Right ventricle myocardium inferior (tissue), 1 donor: Measurements from ENCODE around the gene EFNA1. TPM values are rescaled to one million over a fixed set of nuclear protein-coding genes. Genes with fewer than 3 reads are reported as not detected.
A peak's percentile ranks its signal among the peaks of the same experiment; 100 is the strongest.
"Not testable (repeated sequence)": the region's sequence is repeated elsewhere in the genome, so short reads cannot be mapped to it uniquely, and the experiment has no call there.

ENCODE experiments used
- ATAC-seq: fragments of 200-7000 bp; cut with Tn5 transposase; one replicate; pipeline ENCODE4 v1.9.1; 2020; ENCODE audit warnings: mild to moderate bottlenecking, moderate library complexity
- DNase-seq: peaks from one replicate; pipeline ENCODE4 v3.0.0; 2021; ENCODE audit errors: missing footprints
- intact Hi-C: fragments of 100-400 bp; cut with DNase I; formaldehyde crosslinking; loops from one replicate; pipeline ENCODE4 v1.11.0; 2022
- total RNA-seq: library from RNA; stranded (reverse); fragmentation: NEBNext Ultra II Directional; extraction: Animal tissue kit (Norgen Biotek cat#: 25700); gene quantifications from one replicate; pipeline ENCODE4 v1.2.1, GENCODE V29; 2021
- donor health status: DM: no; HTN: yes; CAD: no; lungs with severe emphysema.

Gene EFNA1
- total RNA-seq, 1 donor from 2014 or later, result 43.9 TPM

GRCh38 chr1:155134880-155135414 lies 7.3 kb downstream of the EFNA1 start:
- peak; percentile 70 for ATAC-seq
- intact Hi-C loops, result no loop called here
- peak; percentile 89 for DNase-seq

GRCh38 chr1:155135415-155136028 lies 7.8 kb downstream of the EFNA1 start, which contains the start of gene SLC50A1:
TSS of gene SLC50A1 (plus strand) at chr1:155135852. CDS start at chr1:155135912, 60 bp downstream.
- intact Hi-C loops, result loop anchor here (2.0 kb wide), 1 partner anchor 31 kb away; no protein-coding TSS in a partner anchor
- ATAC-seq, result peak; percentile 96
- DNase-seq, result peak; percentile 98

- DNase-seq (no peak), ATAC-seq (no peak)
- intact Hi-C loops, result loop anchor here (2.0 kb wide), 1 partner anchor 30 kb away; no protein-coding TSS in a partner anchor
These were observed 9.1 kb downstream of the EFNA1 start for GRCh38 chr1:155136748-155137147.

- ATAC-seq (no peak), DNase-seq (no peak)
- intact Hi-C loops, result loop anchor here (2.0 kb wide), 1 partner anchor 29 kb away; no protein-coding TSS in a partner anchor
These were observed 9.7 kb downstream of the EFNA1 start for GRCh38 chr1:155137154-155137949.

DNA sequence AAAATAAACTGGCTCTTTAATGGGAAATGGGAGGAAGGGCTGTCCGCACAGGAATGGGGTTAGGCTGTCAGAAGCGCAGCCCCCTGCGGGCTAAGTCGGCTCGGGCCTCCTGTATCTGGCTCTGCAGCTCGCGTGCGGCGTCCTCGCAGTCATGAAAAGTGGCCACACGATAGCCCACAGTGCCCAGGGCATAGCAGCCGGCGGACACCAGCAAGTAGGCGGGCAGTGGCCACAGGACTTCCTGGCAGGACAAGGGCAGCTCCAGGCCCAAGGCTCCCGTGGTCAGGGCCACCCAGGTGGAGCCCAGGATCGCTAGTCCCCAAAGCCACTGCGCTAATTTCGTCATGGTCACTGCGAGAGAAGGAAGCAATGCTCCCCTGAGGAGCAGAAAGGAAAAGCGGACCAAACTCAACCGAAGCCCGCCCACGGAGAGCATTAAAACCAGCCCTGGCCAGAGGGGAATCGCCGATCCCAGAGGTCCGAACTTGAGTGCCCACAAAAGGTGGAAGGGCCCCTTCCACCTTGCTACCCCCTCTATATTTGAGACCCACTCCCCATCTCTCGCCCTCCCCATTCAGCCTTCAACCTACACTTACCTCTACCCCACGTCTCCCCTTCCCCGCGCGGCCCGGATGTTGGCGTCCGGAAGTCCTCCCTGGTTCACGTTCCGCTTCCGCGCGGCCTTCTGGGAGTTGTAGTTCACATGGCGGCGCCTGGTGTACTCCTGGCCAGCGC lies 12.4 kb downstream of the EFNA1 start, which contains the start of gene DPM3:
Gene DPM3, minus strand, starts transcription at position 637 of the 735 bp plus-strand sequence. Its CDS starts 291 bp downstream, at position 346.
- intact Hi-C loops, result no loop called here
- DNase-seq, result peak; percentile 96
- peak; percentile 66 for ATAC-seq

- intact Hi-C loops, result no loop called here
- DNase-seq, result no peak
- ATAC-seq, result no peak
These were observed 12.9 kb downstream of the EFNA1 start for GRCh38 chr1:155140630-155140953.

GRCh38 chr1:155141749-155142148 lies 14.1 kb downstream of the EFNA1 start:
- intact Hi-C loops, result no loop called here
- ATAC-seq (no peak), DNase-seq (no peak)

GRCh38 chr1:155145491-155145890 lies 17.8 kb downstream of the EFNA1 start:
- intact Hi-C loops, result no loop called here
- no peak for ATAC-seq
- no peak for DNase-seq

DNA sequence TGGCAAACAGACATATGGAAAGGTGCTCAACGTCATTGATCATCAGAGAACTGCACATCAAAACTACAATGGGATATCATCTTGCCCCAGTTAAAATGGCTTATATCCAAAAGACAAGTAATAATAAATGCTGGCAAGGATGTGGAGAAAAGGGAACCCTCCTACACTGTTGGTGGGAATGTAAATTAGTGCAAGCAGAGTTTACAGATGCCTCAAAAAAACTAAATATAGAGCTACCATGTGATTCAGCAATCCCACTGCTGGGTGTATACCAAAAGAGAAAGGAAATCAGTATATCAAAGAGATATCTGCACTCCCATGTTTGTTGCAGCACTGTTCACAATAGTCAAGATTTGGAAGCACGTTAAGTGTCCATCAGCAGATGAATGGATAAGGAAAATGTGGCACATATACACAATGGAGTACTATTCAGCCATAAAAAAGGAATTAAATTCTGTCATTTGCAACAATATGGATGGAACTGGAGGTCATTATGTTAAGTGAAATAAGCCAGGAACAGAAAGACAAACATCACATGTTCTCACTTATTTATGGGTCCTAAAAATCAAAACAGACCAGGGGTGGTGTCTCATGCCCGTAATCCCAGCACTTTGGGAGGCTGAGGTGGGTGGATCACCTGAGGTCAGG lies 28.4 kb downstream of the EFNA1 start:
- DNase-seq, intact Hi-C loops, ATAC-seq: not testable (repeated sequence)

DNA sequence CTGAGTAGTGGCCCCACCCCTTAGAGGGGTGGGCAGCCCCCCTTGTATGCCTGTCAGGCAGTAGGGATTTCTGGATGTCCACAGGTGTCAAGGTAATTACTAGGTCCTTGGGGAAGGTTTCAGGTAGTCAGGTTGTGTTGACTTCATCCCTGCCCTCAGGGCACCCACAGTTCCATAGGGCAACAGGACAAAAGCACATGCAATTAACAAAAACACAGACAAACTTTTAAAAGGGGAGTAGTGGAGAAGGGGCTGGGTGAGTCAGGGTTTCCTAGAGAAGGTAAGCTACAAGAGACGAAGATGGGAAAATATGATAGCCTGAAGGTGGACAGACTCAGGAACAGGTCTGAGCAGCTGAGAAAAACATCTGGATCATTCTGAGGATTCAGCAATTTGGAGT lies 31.3 kb downstream of the EFNA1 start:
- DNase-seq (no peak), ATAC-seq (no peak)
- intact Hi-C loops, result no loop called here

- ATAC-seq (no peak), DNase-seq (no peak)
- intact Hi-C loops, result no loop called here
These were observed 32.5 kb downstream of the EFNA1 start for GRCh38 chr1:155160128-155160527.

- intact Hi-C loops, ATAC-seq, DNase-seq: not testable (repeated sequence)
These were observed 35.0 kb downstream of the EFNA1 start for GRCh38 chr1:155162631-155163030.

- DNase-seq, intact Hi-C loops, ATAC-seq: not testable (repeated sequence)
These were observed 36.1 kb downstream of the EFNA1 start for GRCh38 chr1:155163785-155164184.

DNA sequence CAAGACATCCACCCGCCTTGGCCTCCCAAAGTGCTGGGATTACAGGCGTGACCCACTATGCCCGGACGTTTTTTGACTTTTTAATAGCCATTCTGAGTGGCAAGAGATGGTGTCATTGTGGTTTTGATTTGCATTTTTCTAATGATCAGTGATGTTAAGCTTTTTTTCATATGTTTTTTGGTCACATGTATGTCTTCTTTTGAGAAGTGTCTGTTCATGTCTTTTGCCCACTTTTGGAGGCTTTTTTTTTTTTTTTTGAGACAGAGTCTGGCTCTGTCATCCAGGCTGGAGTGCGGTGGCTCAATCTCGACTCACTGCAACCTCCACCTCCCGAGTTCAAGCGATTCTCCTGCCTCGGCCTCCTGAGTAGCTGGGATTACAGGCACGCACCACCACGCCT lies 36.9 kb downstream of the EFNA1 start:
- DNase-seq, intact Hi-C loops, ATAC-seq: not testable (repeated sequence)

DNA sequence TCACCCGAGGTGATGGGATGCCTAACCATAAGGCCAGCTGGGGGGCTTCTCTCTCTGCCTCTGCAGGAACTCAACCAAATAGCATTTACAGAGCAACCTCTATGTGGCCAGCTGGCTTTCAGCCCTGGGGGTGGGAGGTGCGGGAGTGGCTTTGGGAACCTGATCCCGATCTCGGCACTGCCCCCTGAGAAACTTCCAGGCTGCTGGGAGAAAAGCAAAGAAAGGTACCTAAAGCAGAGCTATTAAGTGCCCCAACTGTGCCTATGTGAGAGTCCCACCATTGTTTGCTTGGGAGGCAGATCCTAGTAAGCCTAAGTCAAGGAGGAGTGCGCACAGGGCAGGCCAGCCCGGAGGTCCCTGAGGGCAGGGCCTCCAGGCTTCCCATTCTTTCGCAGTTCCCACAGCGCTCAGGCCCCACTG lies 38.4 kb downstream of the EFNA1 start:
- DNase-seq (no peak), ATAC-seq (no peak)
- intact Hi-C loops, result loop anchor here (2.0 kb wide), 2 partner anchors 29 to 37 kb away; no protein-coding TSS in a partner anchor

DNA sequence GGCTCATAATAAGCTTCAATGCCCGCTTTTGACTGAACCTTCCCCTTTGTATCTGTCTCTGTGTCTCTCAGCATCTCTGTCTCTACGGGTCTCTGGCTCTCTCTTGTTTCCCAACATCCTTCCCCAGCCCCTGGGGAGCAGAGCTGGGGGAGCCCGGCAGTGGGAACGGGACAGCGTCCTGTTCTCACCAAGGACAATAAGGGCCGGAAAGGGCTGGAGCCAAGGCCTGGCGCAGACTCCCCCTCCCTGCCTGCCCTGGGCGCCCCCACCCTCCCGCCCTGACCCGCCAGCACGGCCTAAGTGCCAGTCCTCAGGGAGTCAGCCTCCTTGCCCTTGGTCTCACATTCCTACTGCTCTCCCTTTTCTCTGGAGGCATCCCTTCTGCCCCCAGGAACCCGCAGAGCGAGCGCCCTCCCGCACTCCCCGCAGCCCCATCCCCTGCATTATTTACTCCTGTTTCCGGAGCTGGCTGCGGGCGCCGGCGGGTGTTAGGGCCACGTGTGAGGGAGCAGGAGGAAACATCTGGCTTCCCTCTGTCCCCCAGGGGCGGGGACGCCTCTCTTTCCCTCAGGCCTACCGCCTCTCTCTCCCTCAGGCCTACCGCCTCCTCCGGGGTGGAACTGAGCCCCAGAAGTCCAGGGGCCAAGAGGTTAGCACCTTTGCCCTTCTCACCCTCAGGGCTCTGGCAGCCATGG lies 38.9 kb downstream of the EFNA1 start:
- DNase-seq (peak; percentile 79), ATAC-seq (peak; percentile 68)
- intact Hi-C loops, result loop anchor here (2.0 kb wide), 2 partner anchors 30 to 38 kb away; no protein-coding TSS in a partner anchor
